Astrocyte (in vitro differentiated cells and primary cell): ENCODE results near the gene TNIK. TPM values are rescaled to one million over a fixed set of nuclear protein-coding genes. Genes with fewer than 3 reads are reported as not detected.

Experiments used
- DNase-seq: peaks from one replicate; pipeline ENCODE4 v3.0.0-alpha.2; 2010; ENCODE audit warnings: low read depth
- FAIRE-seq: peaks from 2 replicates; lab custom pipeline; 2011; peaks lifted over from hg19 to GRCh38; lab: Jason Lieb, UNC
- H2AFZ ChIP-seq: 2 replicates; pipeline ENCODE4 v1.6.0; 2012; ENCODE audit warnings: low read depth, low read length, inconsistent platforms
- H3K27ac ChIP-seq: 2 replicates; pipeline ENCODE4 v1.5.1; 2011; ENCODE audit warnings: low read depth, low read length, inconsistent platforms
- H3K27me3 ChIP-seq: 2 replicates; pipeline ENCODE4 v1.6.0; 2011; ENCODE audit warnings: low read length, inconsistent platforms; ENCODE audit not compliant: insufficient read depth
- H3K36me3 ChIP-seq: 2 replicates; pipeline ENCODE4 v1.5.1; 2011; ENCODE audit warnings: low read length, inconsistent platforms; ENCODE audit not compliant: insufficient read depth
- H3K4me1 ChIP-seq: 2 replicates; pipeline ENCODE4 v1.5.1; 2011; ENCODE audit warnings: low read length, inconsistent platforms; ENCODE audit not compliant: insufficient read depth
- H3K4me2 ChIP-seq: 2 replicates; pipeline ENCODE4 v1.6.0; 2012; ENCODE audit warnings: low read length, inconsistent platforms
- H3K4me3 ChIP-seq: 2 replicates; pipeline ENCODE4 v1.5.1; 2011; ENCODE audit warnings: low read depth, mild to moderate bottlenecking, low read length, inconsistent platforms; ENCODE audit not compliant: insufficient read depth
- H3K79me2 ChIP-seq: 2 replicates; pipeline ENCODE4 v1.6.0; 2012; ENCODE audit warnings: mild to moderate bottlenecking, low read length, inconsistent platforms; ENCODE audit not compliant: insufficient read depth
- H3K9ac ChIP-seq: 2 replicates; pipeline ENCODE4 v1.6.0; 2012; ENCODE audit warnings: mild to moderate bottlenecking, low read length, inconsistent platforms
- H3K9me3 ChIP-seq: 2 replicates; pipeline ENCODE4 v1.5.1; 2012; ENCODE audit warnings: low read depth, mild to moderate bottlenecking, low read length, inconsistent platforms; ENCODE audit not compliant: insufficient read depth
- H4K20me1 ChIP-seq: 2 replicates; pipeline ENCODE4 v1.6.0; 2012; ENCODE audit warnings: low read length, inconsistent platforms; ENCODE audit not compliant: insufficient read depth
- H3K27ac Mint-ChIP-seq: one replicate; pipeline ENCODE4 v1.8.0; 2021; ENCODE audit warnings: mild to moderate bottlenecking, mixed read lengths; ENCODE audit not compliant: unreplicated experiment
- H3K27me3 Mint-ChIP-seq: one replicate; pipeline ENCODE4 v1.8.0; 2021; ENCODE audit warnings: low read depth, mixed read lengths; ENCODE audit not compliant: unreplicated experiment
- H3K36me3 Mint-ChIP-seq: one replicate; pipeline ENCODE4 v1.8.0; 2021; ENCODE audit warnings: low read depth, mixed read lengths; ENCODE audit not compliant: unreplicated experiment
- H3K4me1 Mint-ChIP-seq: one replicate; pipeline ENCODE4 v1.8.0; 2021; ENCODE audit warnings: low read depth, mixed read lengths; ENCODE audit not compliant: unreplicated experiment
- H3K4me3 Mint-ChIP-seq: one replicate; pipeline ENCODE4 v1.8.0; 2021; ENCODE audit warnings: mild to moderate bottlenecking, moderate library complexity, mixed read lengths; ENCODE audit not compliant: unreplicated experiment
- H3K9me3 Mint-ChIP-seq: one replicate; pipeline ENCODE4 v1.8.0; 2021; ENCODE audit warnings: mild to moderate bottlenecking, mixed read lengths; ENCODE audit not compliant: unreplicated experiment
- CTCF ChIP-seq: IDR thresholded peaks from 2 replicates; pipeline ENCODE4 v1.5.1; 2011; ENCODE audit warnings: low read depth, mild to moderate bottlenecking, inconsistent platforms, low read length, moderate library complexity; ENCODE audit not compliant: insufficient read depth
- EZH2 ChIP-seq: IDR thresholded peaks from 2 replicates; pipeline ENCODE4 v1.6.1; 2012; ENCODE audit warnings: mild to moderate bottlenecking, low read length, inconsistent platforms; ENCODE audit not compliant: insufficient read depth
- total RNA-seq: library from RNA; stranded (reverse); gene quantifications from 2 replicates; pipeline ENCODE4 v1.2.1, GENCODE V29; 2021

TNIK gene
- total RNA-seq, 1 donor from 2014 or later, result 70.0 TPM

DNA sequence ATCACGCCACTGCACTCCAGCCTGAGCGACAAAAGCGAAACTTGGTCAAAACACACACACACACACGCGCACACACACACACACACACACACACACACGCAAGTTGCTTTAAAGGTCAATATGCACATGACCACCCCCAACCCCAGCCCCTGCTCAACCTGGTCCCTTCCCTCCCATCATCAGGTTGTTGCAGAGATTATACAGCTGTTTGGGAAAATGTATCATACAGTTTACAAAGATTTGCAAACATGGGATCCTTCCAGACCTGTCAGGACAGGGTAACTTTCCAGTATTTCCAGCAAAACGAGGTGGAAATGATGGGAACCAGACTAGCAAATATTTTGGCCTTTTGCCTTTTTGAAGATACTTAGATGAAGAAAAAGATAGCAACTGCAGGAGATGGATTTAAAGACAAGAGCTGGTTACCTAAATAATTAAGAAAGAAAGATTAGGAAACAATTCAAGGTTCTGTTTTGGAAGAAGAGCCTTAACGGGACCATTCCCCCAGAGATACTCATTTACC lies 80.2 kb downstream of the TNIK start:
- Histone ChIP-seq H4K20me1 (peaks cover 8% of the 10 kb centered on the region), H3K36me3 (no peaks in the 10 kb centered on the region), H3K27me3 (no peaks in the 10 kb centered on the region), H3K9me3 (no peaks in the 10 kb centered on the region), H3K4me1 (peaks cover 31% of the 10 kb centered on the region), H3K4me2 (no peak overlapping the region), H3K4me3 (no peak overlapping the region), H3K27ac (no peak overlapping the region), H3K79me2 (peaks cover 10% of the 10 kb centered on the region), H3K9ac (no peak overlapping the region), H2AFZ (no peak overlapping the region)
- Mint-ChIP-seq H3K9me3 (no peaks in the 10 kb centered on the region), H3K4me1 (peaks cover 44% of the 10 kb centered on the region), H3K36me3 (peaks cover 4% of the 10 kb centered on the region), H3K27ac (no peak overlapping the region), H3K27me3 (no peaks in the 10 kb centered on the region), H3K4me3 (no peak overlapping the region)
- DNase-seq (no peak), FAIRE-seq (no peak)
- TF ChIP-seq CTCF (no peak), EZH2 (no peak)

GRCh38 chr3:171379281-171379680 lies 80.9 kb downstream of the TNIK start:
- H3K36me3 Mint-ChIP-seq, result peaks cover 4% of the 10 kb centered on the region
- Histone ChIP-seq H3K27me3 (no peaks in the 10 kb centered on the region), H3K9me3 (no peaks in the 10 kb centered on the region), H3K27ac (no peak overlapping the region), H3K9ac (no peak overlapping the region), H3K4me1 (peaks cover 34% of the 10 kb centered on the region), H4K20me1 (peaks cover 8% of the 10 kb centered on the region), H3K36me3 (no peaks in the 10 kb centered on the region), H3K79me2 (peaks cover 10% of the 10 kb centered on the region), H3K4me2 (no peak overlapping the region), H3K4me3 (no peak overlapping the region), H2AFZ (no peak overlapping the region)
- H3K9me3 Mint-ChIP-seq, result no peaks in the 10 kb centered on the region
- no peak for TF ChIP-seq CTCF
- no peak for TF ChIP-seq EZH2
- FAIRE-seq, result no peak
- H3K27me3 Mint-ChIP-seq, result no peaks in the 10 kb centered on the region
- H3K27ac Mint-ChIP-seq, result peak overlapping the region; percentile 66
- peak; percentile 58 for DNase-seq
- H3K4me1 Mint-ChIP-seq, result peaks cover 39% of the 10 kb centered on the region
- H3K4me3 Mint-ChIP-seq, result no peak overlapping the region

DNA sequence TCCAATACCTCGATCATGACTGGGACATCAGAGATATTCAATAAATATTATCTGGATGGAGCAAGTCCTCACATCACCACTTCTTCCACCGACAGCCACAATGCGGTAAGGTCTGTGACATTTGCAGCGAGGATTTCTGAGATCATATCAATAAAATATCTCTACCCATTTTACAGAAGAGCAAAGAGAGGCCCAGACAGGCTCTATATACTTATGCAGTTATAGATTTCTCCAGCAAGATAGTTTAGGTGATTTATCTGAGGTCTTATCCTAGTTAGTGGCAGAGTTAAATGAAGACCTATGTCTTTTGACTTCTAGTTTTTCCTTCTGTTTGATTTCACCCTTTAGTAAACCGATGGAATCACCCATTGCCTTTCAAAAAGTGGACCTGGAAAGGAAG lies 81.6 kb downstream of the TNIK start:
- Histone ChIP-seq H3K9ac (no peak overlapping the region), H3K4me3 (no peak overlapping the region), H3K27me3 (no peaks in the 10 kb centered on the region), H3K9me3 (no peaks in the 10 kb centered on the region), H3K27ac (no peak overlapping the region), H3K4me2 (no peak overlapping the region), H3K79me2 (peaks cover 10% of the 10 kb centered on the region), H3K4me1 (peaks cover 34% of the 10 kb centered on the region), H3K36me3 (no peaks in the 10 kb centered on the region), H2AFZ (no peak overlapping the region), H4K20me1 (peaks cover 7% of the 10 kb centered on the region)
- H3K36me3 Mint-ChIP-seq, result peaks cover 4% of the 10 kb centered on the region
- peaks cover 32% of the 10 kb centered on the region for H3K4me1 Mint-ChIP-seq
- no peaks in the 10 kb centered on the region for H3K9me3 Mint-ChIP-seq
- H3K27me3 Mint-ChIP-seq, result no peaks in the 10 kb centered on the region
- no peak overlapping the region for H3K4me3 Mint-ChIP-seq
- FAIRE-seq, result no peak
- no peak for DNase-seq
- no peak overlapping the region for H3K27ac Mint-ChIP-seq
- TF ChIP-seq CTCF (no peak), EZH2 (no peak)
